A673 (cell line): ENCODE results near the gene TMEFF1.

Experiments used
- CTCF ChIP-seq: fragments of 300-800, 200-600 bp; sonication (generic); conservative IDR thresholded peaks from 2 replicates; pipeline ENCODE4 v1.5.1; 2017; ENCODE audit warnings: low read depth, mild to moderate bottlenecking, antibody characterized with exemption, low read length, moderate library complexity, mixed read lengths
- EZH2 ChIP-seq: fragments of 200-600 bp; sonication (generic); IDR thresholded peaks from 2 replicates; pipeline ENCODE4 v1.6.1; 2017; ENCODE audit warnings: borderline replicate concordance, low read depth, mild to moderate bottlenecking, mixed read lengths, antibody characterized with exemption, low read length; ENCODE audit not compliant: poor library complexity, severe bottlenecking

- TF ChIP-seq CTCF (no peak), EZH2 (no peak)
Measured at GRCh38 chr9:100468041-100468440, 4.9 kb upstream of the TMEFF1 start.
